NCI-H1092 treated with DMSO at 0.1 percent for 48 hours (cell line): Measurements from ENCODE around the gene ZPLD1.

Experiments used
- DNase-seq: peaks from one replicate; lab custom pipeline; 2025; lab: John Stamatoyannopoulos, UW

The ZPLD1 gene

DNA sequence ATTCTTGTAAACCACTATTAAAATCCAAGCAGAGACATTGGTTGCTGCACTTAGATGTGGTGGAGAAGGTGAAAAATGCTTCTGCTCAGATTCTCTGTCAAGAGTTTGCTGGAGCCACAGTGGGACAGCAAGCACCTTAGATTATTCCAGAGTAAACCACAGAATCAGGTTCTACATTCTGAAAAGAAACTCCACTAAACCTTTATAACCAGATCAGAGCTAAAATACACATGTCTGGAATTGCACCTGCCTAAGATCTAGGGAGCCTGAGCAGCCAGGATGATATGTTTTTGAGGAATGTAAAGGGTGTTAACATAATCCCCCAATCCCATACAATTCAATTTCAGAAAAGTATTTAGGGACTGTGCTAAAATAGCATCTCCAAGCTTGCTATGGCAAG lies at the start of gene ZPLD1:
Gene ZPLD1 (plus strand): TSS at position 301 of the 400 bp plus-strand sequence. CDS start 3,473 bp downstream, outside the sequence.
- no peak for DNase-seq

DNA sequence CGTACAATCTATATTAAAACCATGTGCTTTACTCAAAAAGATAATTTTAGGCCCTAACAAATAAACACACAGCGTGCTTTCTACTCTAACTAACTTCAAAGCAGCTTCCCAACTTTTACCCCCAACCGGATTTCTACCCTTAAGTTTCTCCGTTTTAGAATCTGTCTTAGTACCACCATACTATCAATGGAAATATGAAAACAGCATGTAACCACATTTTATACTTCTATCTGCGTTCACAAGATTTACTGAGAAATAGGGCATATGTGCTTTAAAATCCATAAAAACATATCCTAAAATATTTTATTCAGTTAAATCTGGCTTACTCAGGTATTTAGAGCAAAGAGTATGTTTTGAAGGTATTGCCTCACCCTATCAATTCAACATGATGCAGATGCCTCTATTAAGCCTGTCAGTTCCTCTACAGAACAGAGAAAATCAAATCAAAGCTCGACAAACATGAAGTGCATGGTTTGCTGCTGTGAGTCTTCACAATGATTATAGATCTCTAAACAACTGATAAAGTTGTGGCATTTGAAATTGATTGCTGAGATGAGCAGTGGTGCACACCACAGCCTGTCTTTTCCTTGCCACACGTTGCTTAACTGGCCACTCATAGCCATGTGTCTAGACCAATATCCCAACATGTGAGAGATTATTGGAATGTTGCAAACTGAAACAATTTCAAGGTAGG lies 44.5 kb upstream of the ZPLD1 start:
- no peak for DNase-seq

- DNase-seq, result no peak
Observed at GRCh38 chr3:102390916-102391315, 43.9 kb upstream of the ZPLD1 start.

DNA sequence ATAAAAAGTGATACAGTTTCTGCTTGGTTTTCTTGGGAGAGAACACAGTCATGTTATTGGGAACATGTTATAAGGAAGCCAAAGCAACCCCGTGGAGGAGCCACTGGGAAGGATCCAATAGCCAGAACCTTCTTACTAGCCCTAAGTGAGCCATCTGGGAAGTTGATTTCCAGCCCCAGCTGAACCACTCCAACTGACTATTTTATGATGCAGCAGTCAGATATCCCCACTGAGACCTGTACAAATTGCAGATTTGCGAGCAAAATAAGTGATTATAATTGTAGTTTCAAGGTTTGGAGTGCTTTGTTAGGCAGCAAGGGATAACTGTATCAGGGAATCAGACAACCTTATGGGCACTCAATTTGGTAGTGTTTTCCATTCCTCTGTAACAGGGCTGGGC lies 43.3 kb upstream of the ZPLD1 start:
- no peak for DNase-seq

DNA sequence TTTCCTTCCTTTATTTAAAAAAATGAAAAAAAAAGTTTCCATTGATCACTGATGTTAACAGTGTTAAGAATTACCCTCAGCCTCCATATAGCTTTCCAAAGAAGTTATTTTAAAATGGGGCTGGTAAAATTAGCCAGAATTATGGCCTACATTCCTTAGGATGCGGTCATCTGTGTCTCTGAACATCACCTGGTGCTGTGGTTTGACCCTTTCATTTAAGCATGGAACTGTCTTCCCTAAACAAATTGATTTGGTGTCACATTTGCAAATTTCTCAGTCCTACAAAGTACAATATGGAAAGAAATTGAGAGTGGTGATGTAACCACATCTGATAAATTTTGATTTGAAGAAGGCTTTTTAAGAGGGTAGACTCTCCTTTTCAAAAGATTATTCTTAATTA lies 40.3 kb upstream of the ZPLD1 start:
- DNase-seq, result no peak

GRCh38 chr3:102398176-102398575 lies 36.6 kb upstream of the ZPLD1 start:
- no peak for DNase-seq

DNA sequence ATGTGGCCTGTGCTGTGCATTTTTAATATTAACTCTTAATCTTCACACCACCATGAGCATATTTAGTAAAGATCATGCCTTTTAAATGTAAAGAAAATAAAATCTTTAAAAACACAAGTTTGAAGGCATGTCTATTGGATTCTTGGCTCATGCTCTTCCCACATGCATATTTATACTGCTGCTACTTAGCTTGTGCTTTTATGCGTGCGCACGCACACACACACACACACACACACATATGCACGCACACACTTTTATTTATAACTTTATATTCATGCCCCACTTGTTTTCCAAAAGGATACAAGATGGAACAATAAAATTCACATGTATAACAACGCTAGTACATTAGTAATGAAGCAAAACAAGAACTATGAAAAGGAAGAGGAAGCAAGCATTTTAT lies 36.1 kb upstream of the ZPLD1 start:
- no peak for DNase-seq

DNA sequence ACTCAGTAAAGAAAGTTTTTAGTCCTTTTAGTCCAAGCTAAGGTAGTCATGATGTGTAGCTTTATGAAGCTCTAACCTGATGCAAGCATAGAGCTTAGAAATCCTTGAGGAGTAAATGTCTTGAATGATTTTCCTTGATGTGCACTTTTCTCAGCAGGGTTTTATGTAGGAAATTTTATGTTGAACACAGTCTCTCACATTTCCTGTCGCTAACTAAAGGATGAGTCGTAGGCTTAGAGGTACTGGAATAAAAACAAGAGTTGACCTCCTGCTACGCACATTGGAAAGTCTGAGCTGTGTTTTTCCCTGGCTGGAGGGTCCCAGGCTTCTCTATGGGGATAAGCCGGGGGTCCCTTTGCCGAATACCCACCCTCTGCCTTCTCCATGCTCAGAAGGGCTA lies 34.7 kb upstream of the ZPLD1 start:
- DNase-seq, result no peak

DNA sequence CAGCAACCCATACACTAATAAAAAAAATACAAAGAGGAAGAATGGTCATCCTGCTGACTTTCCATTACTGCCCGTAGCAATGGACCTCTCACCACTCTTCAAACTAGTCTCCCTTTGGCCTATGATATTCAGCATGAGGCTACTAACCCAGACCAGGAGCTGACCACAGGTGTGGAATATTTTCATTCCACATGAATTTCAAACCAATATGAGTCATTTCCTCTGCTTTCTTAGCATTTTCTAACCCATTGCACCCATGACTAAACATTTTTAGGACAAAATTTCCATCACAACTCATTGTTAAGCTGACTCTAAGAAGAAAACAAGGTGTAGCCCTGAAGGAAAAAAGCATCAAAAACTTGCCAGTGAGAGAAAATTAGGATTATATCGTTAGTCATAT lies 34.0 kb upstream of the ZPLD1 start:
- DNase-seq, result no peak

DNA sequence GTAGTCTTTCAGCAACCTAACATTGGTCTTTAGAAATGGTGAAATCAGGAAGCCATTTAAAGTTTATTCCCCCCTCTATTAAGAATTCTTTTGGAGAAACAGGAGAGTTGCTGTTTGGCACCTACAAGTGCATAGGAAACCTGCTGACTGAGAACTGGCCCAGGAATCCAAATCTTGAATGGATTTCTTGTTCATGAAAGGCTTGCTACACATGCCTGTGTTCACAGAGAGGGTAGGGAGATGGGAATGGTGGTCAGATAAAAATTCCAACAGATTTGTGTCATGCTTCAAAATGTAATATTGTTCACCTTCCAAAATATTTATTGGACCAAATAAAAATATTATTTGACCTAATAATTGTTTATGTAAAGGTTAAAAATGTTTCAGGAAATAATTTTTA lies 24.2 kb upstream of the ZPLD1 start:
- DNase-seq, result no peak

DNA sequence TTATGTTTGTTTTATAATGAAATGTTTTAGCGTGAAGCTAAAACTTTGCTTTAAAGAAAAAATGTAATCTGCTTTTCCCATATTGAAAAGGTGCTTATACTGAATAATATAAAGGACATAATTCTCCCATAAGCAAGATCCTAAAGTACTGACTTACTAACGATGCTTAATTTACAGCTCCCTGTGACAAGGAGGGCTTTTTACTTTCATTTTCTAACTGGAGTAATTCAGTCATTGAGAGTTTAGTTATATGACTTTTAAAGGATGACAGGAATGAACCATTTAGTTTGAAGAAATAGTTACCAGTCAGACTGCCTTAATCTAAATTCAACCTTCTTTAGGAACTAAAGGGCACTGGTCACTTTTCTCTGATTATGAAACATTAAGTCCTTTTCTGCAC lies 19.3 kb upstream of the ZPLD1 start:
- DNase-seq, result no peak

- DNase-seq, result no peak
Observed at GRCh38 chr3:102419786-102420185, 15.0 kb upstream of the ZPLD1 start.

- no peak for DNase-seq
Observed at GRCh38 chr3:102441832-102442231, 7.0 kb downstream of the ZPLD1 start.

- no peak for DNase-seq
Observed at GRCh38 chr3:102443021-102443420, 8.2 kb downstream of the ZPLD1 start.

DNA sequence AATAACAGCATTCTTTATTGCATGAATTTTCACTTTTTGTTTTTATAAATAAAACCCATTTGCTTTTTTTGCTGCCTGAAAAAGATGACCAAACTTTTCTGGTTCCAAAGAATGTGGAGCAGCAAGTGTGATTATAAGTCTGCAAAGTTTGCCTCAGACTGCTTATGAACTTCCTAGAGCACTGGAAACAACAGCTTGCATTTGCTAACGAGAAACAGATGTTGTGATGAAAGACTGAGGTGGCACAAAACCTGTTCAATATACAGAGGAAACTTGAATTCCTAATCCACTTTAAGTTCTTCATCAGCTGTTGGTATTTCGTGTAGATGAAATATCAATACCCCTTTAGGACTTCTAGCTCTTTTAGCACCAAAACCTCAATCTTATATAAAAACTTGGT lies 9.3 kb downstream of the ZPLD1 start:
- no peak for DNase-seq

- no peak for DNase-seq
Observed at GRCh38 chr3:102447272-102447671, 12.5 kb downstream of the ZPLD1 start.

DNA sequence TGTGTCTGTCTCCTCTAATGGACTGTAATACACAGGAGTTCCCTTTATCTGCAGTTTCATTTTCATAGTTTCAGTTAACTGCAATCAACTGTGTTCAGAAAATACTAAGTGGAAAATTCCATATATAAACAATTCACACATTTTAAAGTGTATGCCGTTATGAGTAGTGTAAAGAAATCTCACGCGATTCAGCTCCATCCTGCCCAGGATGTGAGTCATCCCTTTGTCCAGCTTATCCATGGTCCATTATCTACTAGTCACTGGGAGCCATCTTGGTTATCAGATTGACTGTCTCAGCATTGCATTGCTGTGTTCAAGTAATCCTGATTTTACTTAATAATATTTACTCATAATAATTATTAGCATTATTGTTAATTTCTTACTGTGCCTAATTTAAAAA lies 14.5 kb downstream of the ZPLD1 start:
- no peak for DNase-seq

DNA sequence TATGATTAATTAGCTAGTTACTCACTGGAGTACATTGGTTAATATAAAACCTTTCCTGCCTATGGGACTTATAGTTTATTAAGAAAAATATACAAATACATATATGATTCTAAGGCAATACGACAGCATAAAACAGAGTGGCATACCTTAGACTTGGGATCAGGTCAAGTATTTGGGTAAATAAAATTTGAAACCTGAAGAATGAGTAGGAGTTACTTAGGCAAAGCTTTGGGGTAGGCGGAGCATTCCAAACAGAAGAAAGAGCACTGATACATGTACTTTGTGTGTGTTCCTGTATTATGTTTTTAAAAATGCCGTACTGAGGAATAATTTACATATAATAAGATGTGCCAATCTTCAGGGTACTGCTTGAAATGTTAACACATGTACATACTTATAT lies 15.1 kb downstream of the ZPLD1 start:
- DNase-seq, result no peak

DNA sequence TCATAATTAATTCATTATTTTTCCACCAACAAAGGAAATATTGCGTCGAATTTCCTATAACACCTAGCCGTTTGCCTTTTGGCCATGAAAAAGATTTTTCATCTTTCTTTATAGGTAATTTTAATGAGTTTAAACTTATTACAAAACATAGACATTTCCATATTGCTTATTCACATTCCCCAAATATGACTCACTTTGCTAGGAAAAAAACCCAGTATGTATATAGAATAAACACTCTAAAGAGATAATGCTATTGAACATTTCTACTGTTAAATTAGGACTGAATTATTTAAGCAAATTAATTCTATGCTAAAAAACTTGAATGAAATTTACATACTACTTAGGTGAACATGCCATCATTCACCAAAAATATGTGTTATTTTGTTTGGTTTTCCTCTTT lies 16.2 kb downstream of the ZPLD1 start:
- DNase-seq, result no peak

DNA sequence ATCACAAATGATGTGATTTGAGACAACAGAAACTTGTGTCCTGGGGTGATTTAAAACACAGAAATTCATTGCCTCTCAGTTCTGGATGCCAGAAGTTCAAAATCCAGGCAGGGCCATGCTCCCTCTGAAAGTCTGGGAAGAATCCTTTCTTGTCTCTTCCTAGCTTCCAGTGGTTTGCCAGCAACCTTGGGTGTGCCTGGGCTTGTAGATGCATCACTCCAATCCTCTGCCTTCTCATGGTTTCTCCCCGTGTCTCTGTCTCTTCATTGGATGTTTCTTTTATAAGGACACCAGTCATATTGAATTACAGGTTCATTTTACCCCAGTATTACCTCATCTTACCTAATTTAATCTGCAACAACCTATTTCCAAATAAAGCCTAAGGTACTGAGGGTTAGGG lies 16.7 kb downstream of the ZPLD1 start:
- no peak for DNase-seq

GRCh38 chr3:102454181-102454580 lies 19.4 kb downstream of the ZPLD1 start:
- DNase-seq, result peak; percentile 1

DNA sequence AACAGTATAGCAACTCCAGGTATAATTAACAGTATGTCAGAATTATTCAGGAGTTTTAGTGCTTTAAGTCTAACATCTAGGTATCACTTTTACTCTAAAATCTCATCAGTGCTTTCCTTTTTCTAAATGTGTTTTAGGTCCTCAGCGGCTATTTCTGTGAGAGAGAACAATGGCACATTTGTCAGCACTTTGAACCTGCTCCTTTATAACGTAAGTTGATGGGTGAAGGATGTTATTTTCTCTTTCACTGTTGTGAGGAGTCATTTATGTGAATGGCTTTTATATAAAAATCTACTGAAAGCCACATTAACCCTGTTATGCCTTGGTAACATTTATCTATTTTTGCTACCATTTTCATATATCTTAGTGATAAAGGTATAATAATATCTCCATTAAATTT lies 22.8 kb downstream of the ZPLD1 start:
- DNase-seq, result no peak

GRCh38 chr3:102460579-102460978 lies 25.8 kb downstream of the ZPLD1 start:
- DNase-seq, result no peak

DNA sequence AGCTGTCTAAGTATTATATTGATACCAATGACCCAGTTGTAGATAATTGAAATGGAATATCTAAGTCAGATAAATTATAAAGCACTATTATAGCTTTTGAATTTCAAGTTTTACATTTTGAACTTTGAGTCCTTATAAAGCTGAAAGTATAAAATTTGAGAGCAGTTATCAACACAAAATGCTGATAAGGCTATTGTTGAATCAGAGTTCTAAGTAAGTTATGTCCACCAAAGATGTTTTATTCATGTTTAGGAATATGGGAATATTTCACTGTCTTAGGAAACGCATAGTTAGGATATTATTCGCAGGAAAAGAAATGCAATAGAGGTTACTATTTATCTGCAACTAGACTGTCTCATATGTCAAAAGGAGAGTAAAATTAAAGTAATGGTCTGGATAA lies 29.4 kb downstream of the ZPLD1 start:
- no peak for DNase-seq

DNA sequence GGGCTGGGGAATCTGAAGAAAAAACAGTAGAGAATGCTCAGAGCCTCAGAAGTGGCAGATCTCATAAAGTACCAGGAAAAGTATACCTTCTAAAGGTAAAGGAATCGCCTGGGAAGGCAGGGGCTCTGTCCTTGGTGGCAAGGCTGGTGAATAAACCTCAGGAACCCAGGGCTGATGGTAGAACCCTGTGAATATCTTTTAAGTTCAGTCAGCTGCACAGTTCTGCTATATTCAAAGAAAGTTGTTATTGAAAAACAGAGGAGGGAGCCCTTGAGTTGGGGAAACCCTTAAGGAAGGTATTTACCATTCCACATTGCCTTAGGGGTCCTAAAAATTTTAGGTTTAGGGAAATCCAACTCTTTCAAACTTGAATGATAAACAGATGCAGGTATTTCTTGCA lies 31.2 kb downstream of the ZPLD1 start:
- no peak for DNase-seq
